ENCODE results near the gene IL9.
A peak's percentile ranks its signal among the peaks of the same experiment; 100 is the strongest.

Gene IL9

DNA sequence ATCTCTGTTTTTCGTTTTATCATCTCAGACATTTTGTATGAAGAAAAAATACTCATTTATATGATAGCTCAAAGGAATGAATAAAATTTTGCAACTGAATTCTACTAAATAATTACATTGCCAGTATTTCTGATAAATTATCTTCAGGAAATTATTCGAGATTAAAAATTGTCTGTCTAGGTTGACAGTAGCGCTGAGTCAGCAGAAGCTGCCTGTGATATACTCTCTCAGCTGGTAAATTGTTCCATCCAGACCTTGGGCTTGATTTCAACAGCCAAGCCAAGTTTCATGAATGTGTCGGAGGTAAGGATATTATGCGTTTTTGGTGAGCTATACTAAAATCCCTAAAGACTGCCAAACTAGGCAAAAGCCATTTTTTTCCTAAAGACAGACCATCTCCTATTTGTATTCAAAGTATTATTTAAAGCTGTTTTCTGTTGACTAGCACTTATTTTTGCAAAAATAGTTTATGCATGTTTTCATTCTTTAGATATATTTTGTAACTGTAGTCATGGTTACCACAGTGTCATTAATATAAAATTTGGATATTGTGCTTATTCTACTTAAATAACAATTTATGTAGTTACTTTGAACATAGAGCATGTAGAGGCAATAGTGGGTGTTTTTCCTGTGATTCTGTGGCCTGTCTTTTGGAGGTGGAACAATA is 41.7 kb upstream of the IL9 start:
- TF ChIP-seq, protein P1, sequence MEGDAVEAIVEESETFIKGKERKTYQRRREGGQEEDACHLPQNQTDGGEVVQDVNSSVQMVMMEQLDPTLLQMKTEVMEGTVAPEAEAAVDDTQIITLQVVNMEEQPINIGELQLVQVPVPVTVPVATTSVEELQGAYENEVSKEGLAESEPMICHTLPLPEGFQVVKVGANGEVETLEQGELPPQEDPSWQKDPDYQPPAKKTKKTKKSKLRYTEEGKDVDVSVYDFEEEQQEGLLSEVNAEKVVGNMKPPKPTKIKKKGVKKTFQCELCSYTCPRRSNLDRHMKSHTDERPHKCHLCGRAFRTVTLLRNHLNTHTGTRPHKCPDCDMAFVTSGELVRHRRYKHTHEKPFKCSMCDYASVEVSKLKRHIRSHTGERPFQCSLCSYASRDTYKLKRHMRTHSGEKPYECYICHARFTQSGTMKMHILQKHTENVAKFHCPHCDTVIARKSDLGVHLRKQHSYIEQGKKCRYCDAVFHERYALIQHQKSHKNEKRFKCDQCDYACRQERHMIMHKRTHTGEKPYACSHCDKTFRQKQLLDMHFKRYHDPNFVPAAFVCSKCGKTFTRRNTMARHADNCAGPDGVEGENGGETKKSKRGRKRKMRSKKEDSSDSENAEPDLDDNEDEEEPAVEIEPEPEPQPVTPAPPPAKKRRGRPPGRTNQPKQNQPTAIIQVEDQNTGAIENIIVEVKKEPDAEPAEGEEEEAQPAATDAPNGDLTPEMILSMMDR (IDR thresholded peaks at IDR 0.05; ENCODE audit: low read depth, low read length) = no peak
- TF ChIP-seq, protein P2, sequence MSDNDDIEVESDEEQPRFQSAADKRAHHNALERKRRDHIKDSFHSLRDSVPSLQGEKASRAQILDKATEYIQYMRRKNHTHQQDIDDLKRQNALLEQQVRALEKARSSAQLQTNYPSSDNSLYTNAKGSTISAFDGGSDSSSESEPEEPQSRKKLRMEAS (IDR thresholded peaks at IDR 0.05; ENCODE audit: low read depth, low read length) = no peak
- TF ChIP-seq POLR2A (IDR thresholded peaks at IDR 0.05; ENCODE audit: extremely low read depth, insufficient read length) (no peak), MYC (IDR thresholded peaks at IDR 0.05; ENCODE audit: low read depth, low read length) (no peak)
- no peak overlapping the region for H3K4me3 ChIP-seq (ENCODE audit: low read depth, low read length)
- no peak for DNase-seq (ENCODE audit: low read depth)

DNA sequence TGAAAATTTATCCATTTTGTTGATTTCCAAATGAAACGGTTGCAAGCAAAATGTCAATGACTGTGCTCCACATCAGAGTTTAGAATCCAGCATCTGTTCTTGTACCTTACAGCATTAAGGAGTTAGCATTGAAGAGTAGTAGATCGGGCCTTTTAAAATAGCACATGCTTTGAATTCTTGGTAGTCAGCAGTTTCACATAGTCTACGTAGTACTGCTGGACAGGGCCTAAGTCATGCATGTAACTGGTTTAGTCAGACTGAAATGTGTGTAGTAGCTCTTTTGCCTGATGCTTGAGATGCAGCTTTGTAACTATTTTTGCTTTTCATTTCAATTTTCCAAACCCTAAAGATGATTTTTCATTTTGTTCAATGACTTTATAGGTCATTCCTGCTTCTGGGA is 39.3 kb upstream of the IL9 start:
- no peak for TF ChIP-seq POLR2A (IDR thresholded peaks at IDR 0.05; ENCODE audit: extremely low read depth, insufficient read length)
- no peak for TF ChIP-seq MYC (IDR thresholded peaks at IDR 0.05; ENCODE audit: low read depth, low read length)
- TF ChIP-seq, protein P1 (IDR thresholded peaks at IDR 0.05; ENCODE audit: low read depth, low read length) = no peak
- TF ChIP-seq, protein P2 (IDR thresholded peaks at IDR 0.05; ENCODE audit: low read depth, low read length) = no peak

DNA sequence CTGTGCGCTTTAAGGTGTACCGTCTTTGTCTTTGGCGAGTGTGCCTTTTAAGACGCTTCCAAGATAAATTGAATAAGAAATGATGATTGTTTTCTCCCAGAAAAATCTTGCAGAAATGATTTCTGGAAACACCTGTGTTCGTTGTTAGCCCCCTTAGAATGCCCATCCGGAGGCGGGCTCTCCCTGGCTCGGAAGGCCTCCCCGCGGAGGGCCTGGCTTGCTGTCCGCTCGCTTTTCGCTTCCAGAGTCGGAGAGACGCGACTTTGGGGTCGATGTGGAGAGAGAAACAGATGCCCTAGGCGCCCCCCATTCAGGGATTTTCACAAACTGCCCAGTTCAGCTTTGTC is 35.3 kb upstream of the IL9 start:
- H3K4me3 ChIP-seq (ENCODE audit: low read depth, low read length) = no peak overlapping the region
- no peak for DNase-seq (ENCODE audit: low read depth)
- TF ChIP-seq, protein P2 (IDR thresholded peaks at IDR 0.05; ENCODE audit: low read depth, low read length) = no peak
- TF ChIP-seq MYC (IDR thresholded peaks at IDR 0.05; ENCODE audit: low read depth, low read length) (no peak), POLR2A (IDR thresholded peaks at IDR 0.05; ENCODE audit: extremely low read depth, insufficient read length) (no peak)

More for the DNA sequence above, 39.3 kb upstream of the IL9 start:
- no peak overlapping the region for H3K4me3 ChIP-seq (ENCODE audit: low read depth, low read length)
- DNase-seq (ENCODE audit: low read depth) = no peak

DNA sequence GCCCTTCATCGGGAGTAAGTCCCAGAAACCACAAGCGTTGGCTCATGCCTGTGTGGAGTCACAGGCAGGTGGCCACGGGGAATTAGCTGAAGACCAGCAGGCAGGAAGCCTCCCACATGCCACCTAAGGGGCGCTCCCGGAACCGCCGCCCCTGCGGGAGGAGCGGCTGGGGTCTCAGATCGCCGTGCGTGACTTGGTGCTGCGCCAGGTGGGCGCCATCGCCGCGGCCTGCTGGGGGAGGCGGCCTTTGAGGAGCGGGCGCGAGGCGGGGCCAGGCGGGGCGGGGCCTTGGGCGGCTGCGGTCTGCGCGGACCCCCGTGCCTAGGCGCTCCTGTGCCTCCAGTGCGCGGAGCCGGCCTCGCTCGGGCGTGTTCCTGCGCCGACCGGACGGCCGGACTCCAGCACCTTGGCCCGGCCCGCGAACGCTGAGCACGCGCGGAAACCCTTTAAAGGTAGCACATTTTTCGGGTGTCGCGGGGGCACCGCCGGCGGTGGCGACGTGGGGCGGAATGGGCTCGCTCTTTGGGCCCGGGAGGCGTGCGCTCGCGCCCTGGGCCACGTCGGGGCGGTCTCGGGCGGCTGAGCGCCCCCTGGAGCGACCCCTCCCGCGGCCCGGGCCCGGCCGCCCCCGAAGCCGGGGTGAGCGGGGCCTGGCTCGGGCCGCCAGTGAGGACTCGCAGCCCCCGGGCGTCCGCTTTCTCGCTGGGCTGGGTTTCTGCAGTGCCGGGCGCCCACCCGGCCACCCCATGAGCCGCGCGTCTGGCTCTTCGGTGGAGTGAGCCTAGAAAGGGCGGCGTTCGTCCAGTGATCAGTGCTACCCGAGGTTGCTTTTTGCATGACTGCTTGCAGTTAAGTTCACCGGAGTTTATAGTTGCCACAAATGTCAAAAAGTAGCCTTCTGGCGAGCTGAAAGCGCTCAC is 34.6 kb upstream of the IL9 start:
- no peak for DNase-seq (ENCODE audit: low read depth)
- H3K4me3 ChIP-seq (ENCODE audit: low read depth, low read length) = no peak overlapping the region
- TF ChIP-seq, protein P2 (IDR thresholded peaks at IDR 0.05; ENCODE audit: low read depth, low read length) = no peak
- no peak for TF ChIP-seq MYC (IDR thresholded peaks at IDR 0.05; ENCODE audit: low read depth, low read length)
- TF ChIP-seq, protein P1 (IDR thresholded peaks at IDR 0.05; ENCODE audit: low read depth, low read length) = no peak
- no peak for TF ChIP-seq POLR2A (IDR thresholded peaks at IDR 0.05; ENCODE audit: extremely low read depth, insufficient read length)

DNA sequence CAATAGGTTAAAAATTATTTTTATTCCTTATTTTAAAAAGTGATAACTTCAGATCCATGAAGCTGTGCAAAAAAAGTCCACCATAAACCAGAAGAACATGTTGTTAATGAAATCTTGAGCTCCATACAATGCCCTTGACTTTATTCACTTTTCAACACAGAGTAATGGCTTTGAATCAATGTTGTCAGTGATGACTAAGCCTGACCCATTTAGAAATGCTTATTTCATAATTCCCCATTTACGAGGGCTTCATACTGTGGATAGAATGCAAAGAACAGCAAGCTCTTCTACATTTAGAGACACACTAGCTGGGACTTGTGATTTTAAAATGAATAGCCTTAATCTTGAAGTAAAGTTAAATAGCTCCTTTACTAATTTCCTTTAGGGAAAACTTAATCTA is 25.7 kb upstream of the IL9 start:
- H3K4me3 ChIP-seq (ENCODE audit: low read depth, low read length) = no peak overlapping the region
- DNase-seq (ENCODE audit: low read depth) = peak; percentile 35
- TF ChIP-seq POLR2A (IDR thresholded peaks at IDR 0.05; ENCODE audit: extremely low read depth, insufficient read length) = no peak
- TF ChIP-seq, protein P1 (IDR thresholded peaks at IDR 0.05; ENCODE audit: low read depth, low read length) = no peak
- TF ChIP-seq MYC (IDR thresholded peaks at IDR 0.05; ENCODE audit: low read depth, low read length) = no peak
- TF ChIP-seq, protein P2 (IDR thresholded peaks at IDR 0.05; ENCODE audit: low read depth, low read length) = no peak

DNA sequence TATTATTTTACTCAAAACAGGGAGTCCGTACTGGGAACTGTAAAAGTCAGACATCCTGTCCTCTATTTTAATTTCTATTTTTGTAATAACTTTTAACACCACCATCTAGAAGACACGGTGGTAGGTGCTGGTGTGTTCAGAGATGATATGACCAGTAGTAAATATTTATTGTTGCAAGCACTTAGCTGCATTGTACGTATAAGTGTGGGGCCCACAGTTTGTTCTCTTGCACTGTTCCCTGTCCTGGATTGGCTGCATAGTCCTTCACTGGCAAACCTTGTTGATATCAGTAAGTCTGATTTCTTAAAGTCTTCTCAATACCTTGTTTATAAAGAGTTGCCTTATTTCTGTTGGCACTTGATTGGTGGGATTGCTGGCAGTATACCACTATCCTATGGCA is 24.6 kb upstream of the IL9 start:
- TF ChIP-seq POLR2A (IDR thresholded peaks at IDR 0.05; ENCODE audit: extremely low read depth, insufficient read length) = no peak
- TF ChIP-seq, protein P2 (IDR thresholded peaks at IDR 0.05; ENCODE audit: low read depth, low read length) = no peak
- TF ChIP-seq MYC (IDR thresholded peaks at IDR 0.05; ENCODE audit: low read depth, low read length) = no peak
- TF ChIP-seq, protein P1 (IDR thresholded peaks at IDR 0.05; ENCODE audit: low read depth, low read length) = no peak
- no peak for DNase-seq (ENCODE audit: low read depth)
- H3K4me3 ChIP-seq (ENCODE audit: low read depth, low read length) = no peak overlapping the region

All from NB4 (cell line).